Stimulated activated CD4-positive, alpha-beta T cell treated with anti-CD3 and anti-CD28 coated beads, Interleukin-4, amount 100 ng/mL, for 1 hour (primary cell): ENCODE measurements around the gene S1PR2.

Experiments used
- DNase-seq: peaks from one replicate; pipeline ENCODE4 v3.0.0-alpha.2; 2020

S1PR2 gene

GRCh38 chr19:10230861-10231611 lies at the start of gene S1PR2:
Gene S1PR2 (minus strand): TSS chr19:10231331. CDS start chr19:10224905, 6,426 bp downstream.
- peak; percentile 76 for DNase-seq

GRCh38 chr19:10279737-10280442 lies 48.8 kb upstream of the S1PR2 start:
- DNase-seq, result no peak

- DNase-seq, result no peak
Observed at GRCh38 chr19:10278935-10279334, 47.8 kb upstream of the S1PR2 start.

GRCh38 chr19:10277795-10278589 lies 46.9 kb upstream of the S1PR2 start:
- no peak for DNase-seq

GRCh38 chr19:10274589-10274988 lies 43.5 kb upstream of the S1PR2 start:
- DNase-seq, result no peak

- no peak for DNase-seq
Observed at GRCh38 chr19:10271543-10272086, 40.5 kb upstream of the S1PR2 start.

GRCh38 chr19:10270616-10271394 lies 39.7 kb upstream of the S1PR2 start, which contains the start of gene ICAM1:
Gene ICAM1 (plus strand): TSS chr19:10271120. CDS start chr19:10271160, 40 bp downstream.
- DNase-seq, result peak; percentile 72

- DNase-seq, result peak; percentile 59
Observed at GRCh38 chr19:10270180-10270615, 39.1 kb upstream of the S1PR2 start.

- peak; percentile 88 for DNase-seq
Observed at GRCh38 chr19:10269333-10270179, 38.4 kb upstream of the S1PR2 start.

GRCh38 chr19:10268071-10268470 lies 36.9 kb upstream of the S1PR2 start:
- DNase-seq, result no peak

- DNase-seq, result no peak
Observed at GRCh38 chr19:10266706-10267105, 35.6 kb upstream of the S1PR2 start.

GRCh38 chr19:10262771-10263170 lies 31.6 kb upstream of the S1PR2 start:
- DNase-seq, result no peak

GRCh38 chr19:10260141-10260584 lies 29.0 kb upstream of the S1PR2 start:
- peak; percentile 66 for DNase-seq

GRCh38 chr19:10259162-10259905 lies 28.2 kb upstream of the S1PR2 start:
- peak; percentile 92 for DNase-seq

- DNase-seq, result no peak
Observed at GRCh38 chr19:10258080-10258710, 27.1 kb upstream of the S1PR2 start.

- DNase-seq, result no peak
Observed at GRCh38 chr19:10256970-10257615, 26.0 kb upstream of the S1PR2 start.

GRCh38 chr19:10256551-10256950 lies 25.4 kb upstream of the S1PR2 start:
- DNase-seq, result no peak

- no peak for DNase-seq
Observed at GRCh38 chr19:10255358-10255757, 24.2 kb upstream of the S1PR2 start.

- DNase-seq, result no peak
Observed at GRCh38 chr19:10254244-10254643, 23.1 kb upstream of the S1PR2 start.
